Spleen (tissue), 7 donors: ENCODE measurements around the gene KRTAP10-3.

ENCODE experiments used
- CTCF ChIP-seq, 11 experiments: fragments of 200-600 bp in 7 of 11; fragments of 450-650 bp in 4 of 11; sonication (generic) in 4 of 11; IDR thresholded peaks in 8 of 11; conservative IDR thresholded peaks in 3 of 11; 1 replicate in 7 of 11; 2 replicates in 4 of 11; pipeline versions ENCODE4 v1.4.0 to v1.8.0; 2016 to 2021; ENCODE audit warnings: antibody characterized with exemption in 11 of 11, inconsistent platforms in 4 of 11, mild to moderate bottlenecking in 1 of 11
- POLR2A ChIP-seq, 3 donors: fragments of 450-650 bp; IDR thresholded peaks; one replicate each; pipeline ENCODE4 v1.5.1; 2017; ENCODE audit warnings: antibody characterized with exemption in 3 of 3, mild to moderate bottlenecking in 1 of 3
- POLR2AphosphoS5 ChIP-seq, 3 donors: sonication (generic); formaldehyde crosslinking; IDR thresholded peaks; one replicate each; pipeline ENCODE4 v1.5.1; 2017; ENCODE audit warnings: antibody characterized with exemption in 3 of 3
- donor health status: DM: no; HTN: no; CAD: no; lungs with moderate emphysema.
- donor health status: DM: no; HTN: no; CAD: no.
- donor health status: DM: no; HTN: no; CAD: no.

DNA sequence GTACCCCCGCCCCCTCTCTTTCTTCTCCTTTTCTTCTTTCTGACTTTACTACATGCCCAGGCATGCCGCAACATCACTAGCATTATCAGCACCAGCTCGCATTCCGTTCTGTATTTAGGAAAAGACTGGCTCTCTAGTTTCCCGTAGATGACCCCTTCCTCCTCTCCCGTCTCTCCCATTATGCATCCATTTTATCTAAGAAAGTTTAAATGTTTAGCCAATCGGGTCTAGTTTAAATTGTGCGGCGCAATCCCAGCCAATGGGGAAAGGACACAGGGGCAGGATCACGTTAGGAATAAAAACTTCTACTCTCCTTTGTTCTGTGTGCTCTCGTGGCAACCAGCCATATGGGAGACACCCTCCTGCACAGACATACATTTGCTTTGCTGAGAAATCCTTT lies 39.5 kb upstream of the KRTAP10-3 start:
- TF ChIP-seq POLR2AphosphoS5 (IDR thresholded peaks at IDR 0.05) (no peak), POLR2A (IDR thresholded peaks at IDR 0.05) (no peak), CTCF (IDR thresholded peaks at IDR 0.05 in 8 of 11, conservative IDR thresholded peaks at IDR 0.05 in 3 of 11) (no peak)
